ENCODE measurements around the gene FANCC. TPM values are rescaled to one million over a fixed set of nuclear protein-coding genes. Genes with fewer than 3 reads are reported as not detected.

Gene FANCC
- polyA plus RNA-seq, 1 of the 3 experiments (the other 2 are of a cell fraction), result 3.5 TPM

DNA sequence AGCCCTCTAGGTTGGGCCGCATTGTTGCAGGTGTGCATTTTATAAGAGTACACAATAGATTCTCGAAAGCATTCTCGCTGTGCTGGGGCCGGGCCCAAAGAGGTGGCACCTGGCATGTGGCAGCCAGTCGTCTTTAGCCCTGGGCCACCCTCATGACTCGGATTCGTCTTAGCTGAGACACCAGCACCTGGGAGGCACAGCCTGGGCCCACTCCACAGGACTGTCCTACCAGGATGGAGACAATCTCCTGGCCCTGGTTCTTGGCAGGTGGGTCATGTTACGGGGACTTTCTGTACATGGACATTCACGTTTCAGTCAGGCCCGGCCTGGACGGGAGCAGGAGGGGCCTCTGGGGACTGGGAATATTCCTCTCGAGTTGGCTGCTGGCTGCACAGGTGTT is 212.5 kb downstream of the FANCC start:
- no peaks in the 10 kb centered on the region for H3K9me2 ChIP-seq
- CTCF ChIA-PET, result interaction anchor here (5.6 kb wide), 1 partner anchor 25 kb away, joined by 65 read pairs; no protein-coding TSS in a partner anchor
- H3K27me3 ChIP-seq (ENCODE audit: insufficient read depth), result no peaks in the 10 kb centered on the region
- no peak for DNase-seq
- H3K79me2 ChIP-seq (ENCODE audit: insufficient read depth), result no peaks in the 10 kb centered on the region
- H3K4me1 ChIP-seq (ENCODE audit: control insufficient read depth in 1 of 2, insufficient read depth in 2 of 2, low read depth in 1 of 2, low read length in 1 of 2), result peaks cover 3 to 54% of the 10 kb centered on the region in 2 experiments; a peak in 1 of 4 replicates
- POLR2A ChIA-PET, result no interaction called here
- H3F3A ChIP-seq (replicated peaks; ENCODE audit: insufficient read depth), result no peaks in the 10 kb centered on the region
- peaks cover 19 to 36% of the 10 kb centered on the region in 2 experiments for H3K36me3 ChIP-seq (replicated peaks in 1 of 2; ENCODE audit: control insufficient read depth in 1 of 2, insufficient read depth in 2 of 2, low read length in 1 of 2)
- TF ChIP-seq NFIC (IDR thresholded peaks at IDR 0.05; ENCODE audit: borderline replicate concordance) (no peak), RXRA (IDR thresholded peaks at IDR 0.05; ENCODE audit: borderline replicate concordance, low read depth) (no peak), ELF1 (IDR thresholded peaks at IDR 0.05) (no peak), FOSL2 (IDR thresholded peaks at IDR 0.05; ENCODE audit: borderline replicate concordance, low read depth) (no peak), USF2 (IDR thresholded peaks at IDR 0.05; ENCODE audit: borderline replicate concordance, low read depth, low read length) (no peak), SIN3A (IDR thresholded peaks at IDR 0.05; ENCODE audit: borderline replicate concordance, low read depth, low read length) (no peak), TEAD4 (IDR thresholded peaks at IDR 0.05; ENCODE audit: borderline replicate concordance, insufficient read depth) (no peak), FOXJ3 (CRISPR knock-in tag; IDR thresholded peaks at IDR 0.05) (no peak), TAF1 (IDR thresholded peaks at IDR 0.05; ENCODE audit: borderline replicate concordance, low read depth, low read length) (no peak), EZH2phosphoT487 (IDR thresholded peaks at IDR 0.05; ENCODE audit: borderline replicate concordance, low read depth) (no peak), SMC3 (IDR thresholded peaks at IDR 0.05; ENCODE audit: low read depth, low read length) (no peak), ZBTB33 (IDR thresholded peaks at IDR 0.05; ENCODE audit: borderline replicate concordance, low read depth) (no peak)
- TF ChIP-seq, protein P1, sequence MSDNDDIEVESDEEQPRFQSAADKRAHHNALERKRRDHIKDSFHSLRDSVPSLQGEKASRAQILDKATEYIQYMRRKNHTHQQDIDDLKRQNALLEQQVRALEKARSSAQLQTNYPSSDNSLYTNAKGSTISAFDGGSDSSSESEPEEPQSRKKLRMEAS (IDR thresholded peaks at IDR 0.05; ENCODE audit: low read depth), result no peak
- TF ChIP-seq, protein P2, sequence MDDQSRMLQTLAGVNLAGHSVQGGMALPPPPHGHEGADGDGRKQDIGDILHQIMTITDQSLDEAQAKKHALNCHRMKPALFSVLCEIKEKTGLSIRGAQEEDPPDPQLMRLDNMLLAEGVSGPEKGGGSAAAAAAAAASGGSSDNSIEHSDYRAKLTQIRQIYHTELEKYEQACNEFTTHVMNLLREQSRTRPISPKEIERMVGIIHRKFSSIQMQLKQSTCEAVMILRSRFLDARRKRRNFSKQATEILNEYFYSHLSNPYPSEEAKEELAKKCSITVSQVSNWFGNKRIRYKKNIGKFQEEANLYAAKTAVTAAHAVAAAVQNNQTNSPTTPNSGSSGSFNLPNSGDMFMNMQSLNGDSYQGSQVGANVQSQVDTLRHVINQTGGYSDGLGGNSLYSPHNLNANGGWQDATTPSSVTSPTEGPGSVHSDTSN (IDR thresholded peaks at IDR 0.05), result no peak
- peak overlapping the region in 1 of 2 experiments; percentile 76; a peak in 1 of 4 replicates for H3K27ac ChIP-seq (ENCODE audit: low read depth in 2 of 2, low read length in 1 of 2)
- WGBS (ENCODE audit: low lambda C conversion rate), result 91% methylated on average over 7 of the region's 12 CpGs
- no peaks in the 10 kb centered on the region for H3K9me3 ChIP-seq
- H3K4me2 ChIP-seq, result no peak overlapping the region
- no peak overlapping the region for H2AFZ ChIP-seq (ENCODE audit: low read depth)
- no peak overlapping the region for H3K9ac ChIP-seq
- H4K20me1 ChIP-seq (ENCODE audit: insufficient read depth), result no peaks in the 10 kb centered on the region
- no peak overlapping the region for H3K4me3 ChIP-seq (ENCODE audit: low read depth in 2 of 2, low read length in 1 of 2)
